Trophoblast cell (in vitro differentiated cells and primary cell): ENCODE data around the gene EPAS1.

Experiments used
- DNase-seq, 2 donors: peaks; one replicate each; pipeline ENCODE4 v3.0.0-alpha.2; 2016
- H2AFZ ChIP-seq: 2 replicates; pipeline ENCODE4 v1.6.1; 2013; ENCODE audit warnings: low read length, moderate library complexity, mild to moderate bottlenecking; ENCODE audit not compliant: insufficient read depth, poor library complexity
- H2AK5ac ChIP-seq: 2 replicates; pipeline ENCODE4 v1.6.1; 2013; ENCODE audit warnings: mild to moderate bottlenecking, low read length
- H2BK120ac ChIP-seq: 2 replicates; pipeline ENCODE4 v1.6.1; 2013; ENCODE audit warnings: low read length, mild to moderate bottlenecking, moderate library complexity; ENCODE audit not compliant: insufficient read depth, poor library complexity
- H2BK12ac ChIP-seq: 2 replicates; pipeline ENCODE4 v1.6.1; 2013; ENCODE audit warnings: mild to moderate bottlenecking, low read length, moderate library complexity
- H2BK5ac ChIP-seq: 2 replicates; pipeline ENCODE4 v1.6.1; 2013; ENCODE audit warnings: low read length, low read depth, moderate library complexity, mild to moderate bottlenecking; ENCODE audit not compliant: poor library complexity
- H3K14ac ChIP-seq: 2 replicates; pipeline ENCODE4 v1.6.1; 2013; ENCODE audit warnings: mild to moderate bottlenecking, low read length
- H3K18ac ChIP-seq: 2 replicates; pipeline ENCODE4 v1.6.1; 2013; ENCODE audit warnings: mild to moderate bottlenecking, low read length
- H3K23ac ChIP-seq: 2 replicates; pipeline ENCODE4 v1.6.1; 2013; ENCODE audit warnings: low read length
- H3K27ac ChIP-seq: 2 replicates; pipeline ENCODE4 v1.5.1; 2013; ENCODE audit warnings: low read depth, mild to moderate bottlenecking, inconsistent platforms, low read length, moderate library complexity
- H3K27me3 ChIP-seq: 2 replicates; pipeline ENCODE4 v1.6.1; 2013; ENCODE audit warnings: inconsistent platforms, mild to moderate bottlenecking, low read length, moderate library complexity; ENCODE audit not compliant: insufficient read depth
- H3K36me3 ChIP-seq, 2 experiments: 1 replicate in 1 of 2; 2 replicates in 1 of 2; pipeline ENCODE4 v1.6.1; 2013; ENCODE audit warnings: low read length in 2 of 2, mild to moderate bottlenecking in 2 of 2, moderate library complexity in 1 of 2; ENCODE audit not compliant: insufficient read depth in 2 of 2, control insufficient read depth in 1 of 2
- H3K4ac ChIP-seq: 2 replicates; pipeline ENCODE4 v1.6.1; 2013; ENCODE audit warnings: low read depth, mild to moderate bottlenecking, low read length, moderate library complexity
- H3K4me1 ChIP-seq, 2 experiments: 1 replicate in 1 of 2; 2 replicates in 1 of 2; pipeline ENCODE4 v1.6.1; 2013; ENCODE audit warnings: low read length in 2 of 2, mild to moderate bottlenecking in 2 of 2, moderate library complexity in 1 of 2; ENCODE audit not compliant: insufficient read depth in 2 of 2, control insufficient read depth in 1 of 2
- H3K4me2 ChIP-seq: 2 replicates; pipeline ENCODE4 v1.6.1; 2013; ENCODE audit warnings: inconsistent platforms, mild to moderate bottlenecking, low read length, moderate library complexity
- H3K4me3 ChIP-seq: 2 replicates; pipeline ENCODE4 v1.5.1; 2013; ENCODE audit warnings: mild to moderate bottlenecking, low read depth, low read length, inconsistent platforms
- H3K79me1 ChIP-seq: one replicate; pipeline ENCODE4 v1.6.1; 2013; ENCODE audit warnings: low read length
- H3K79me2 ChIP-seq: 2 replicates; pipeline ENCODE4 v1.6.1; 2013; ENCODE audit warnings: low read length, mild to moderate bottlenecking; ENCODE audit not compliant: control insufficient read depth, insufficient read depth, poor library complexity
- H3K9ac ChIP-seq: 2 replicates; pipeline ENCODE4 v1.6.1; 2013; ENCODE audit warnings: mild to moderate bottlenecking, low read length
- H3K9me3 ChIP-seq: 2 replicates; pipeline ENCODE4 v1.6.1; 2013; ENCODE audit warnings: low read depth, mild to moderate bottlenecking, control low read depth, inconsistent platforms, low read length; ENCODE audit not compliant: insufficient read depth
- H4K12ac ChIP-seq: 2 replicates; pipeline ENCODE4 v1.6.1; 2013; ENCODE audit warnings: low read depth, mild to moderate bottlenecking, low read length, moderate library complexity
- H4K8ac ChIP-seq: 2 replicates; pipeline ENCODE4 v1.6.1; 2013; ENCODE audit warnings: low read depth, mild to moderate bottlenecking, low read length, moderate library complexity
- H4K91ac ChIP-seq: one replicate; pipeline ENCODE4 v1.6.1; 2013; ENCODE audit warnings: low read depth, mild to moderate bottlenecking, low read length, moderate library complexity
- WGBS: extraction: QIAGEN DNeasy Blood & Tissue Kit; methylation state at CpG from one replicate; pipeline ENCODE4 v1.1.7; 2013; ENCODE audit warnings: missing lambda C conversion rate; ENCODE audit not compliant: insufficient read length, insufficient coverage; ENCODE audit errors: extremely low coverage; 5-methylcytosine and 5-hydroxymethylcytosine counted together

Gene EPAS1

DNA sequence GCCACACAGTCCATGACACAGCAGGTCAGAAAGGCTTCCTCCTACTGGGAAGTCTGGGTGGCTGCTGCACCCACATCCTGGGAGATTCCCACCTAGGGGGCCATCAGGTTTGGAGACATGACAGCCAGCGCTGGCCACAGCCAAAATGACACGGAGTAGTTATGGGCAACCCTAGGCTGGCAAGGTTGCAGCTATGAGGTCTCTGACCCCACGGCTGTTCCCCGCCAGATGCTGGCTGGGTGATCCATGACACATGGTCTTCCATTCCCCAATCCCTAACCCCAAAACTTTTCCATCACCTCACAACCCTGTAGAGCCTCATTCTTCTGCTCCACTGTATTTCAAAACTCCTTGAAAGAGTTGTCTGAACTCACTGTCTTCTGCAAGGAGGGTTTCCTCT is 42.7 kb upstream of the EPAS1 start:
- H4K12ac ChIP-seq, result no peak overlapping the region
- H3K4me2 ChIP-seq, result no peak overlapping the region
- H2BK12ac ChIP-seq, result peak overlapping the region; percentile 38
- no peaks in the 10 kb centered on the region for H3K9me3 ChIP-seq
- no peak overlapping the region for H2BK5ac ChIP-seq
- no peak overlapping the region for H3K14ac ChIP-seq
- no peak overlapping the region for H3K18ac ChIP-seq
- H3K9ac ChIP-seq, result no peak overlapping the region
- H3K27me3 ChIP-seq, result no peaks in the 10 kb centered on the region
- no peak overlapping the region for H2AFZ ChIP-seq
- no peak overlapping the region for H4K8ac ChIP-seq
- no peaks in the 10 kb centered on the region for H3K36me3 ChIP-seq
- H3K4me3 ChIP-seq, result no peak overlapping the region
- DNase-seq, result no peak
- H3K79me2 ChIP-seq, result no peaks in the 10 kb centered on the region
- peaks cover 11% of the 10 kb centered on the region for H3K79me1 ChIP-seq
- no peak overlapping the region for H3K4ac ChIP-seq
- H3K23ac ChIP-seq, result no peak overlapping the region
- peaks cover 20 to 23% of the 10 kb centered on the region in 2 experiments for H3K4me1 ChIP-seq
- WGBS, result no CpG with 5 or more reads among the region's 4 CpGs
- H2AK5ac ChIP-seq, result peak overlapping the region; percentile 64
- H3K27ac ChIP-seq, result no peak overlapping the region
- no peak overlapping the region for H2BK120ac ChIP-seq
- H4K91ac ChIP-seq, result no peak overlapping the region

DNA sequence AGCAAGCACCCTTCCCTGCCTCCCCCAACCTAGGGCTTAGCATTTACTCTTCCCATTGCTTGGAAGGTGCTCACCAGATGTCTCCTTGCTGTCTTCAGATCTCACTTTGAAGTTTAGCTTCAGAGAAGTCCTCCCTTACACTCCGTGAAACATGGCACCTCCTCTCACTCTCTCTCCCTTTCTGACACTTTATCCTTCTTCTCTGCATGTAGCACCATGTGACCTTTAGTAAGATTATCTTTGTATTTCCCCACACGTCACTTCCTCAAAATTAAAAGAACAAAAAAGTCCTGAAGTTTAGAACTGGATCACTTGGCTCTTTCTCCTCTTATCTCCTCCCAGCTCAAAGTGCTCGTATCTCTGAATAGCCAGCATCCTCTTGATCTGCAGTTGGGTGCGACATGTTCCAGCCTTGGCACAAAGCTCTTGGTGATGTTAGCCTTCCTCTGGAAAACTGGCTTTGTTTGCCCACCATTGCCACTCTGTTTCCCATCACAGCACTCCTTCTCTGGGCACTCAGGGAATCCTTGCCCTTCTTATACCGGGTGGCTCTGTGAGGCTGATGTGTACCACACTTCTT is 40.6 kb upstream of the EPAS1 start:
- H4K12ac ChIP-seq, result no peak overlapping the region
- DNase-seq, result no peak
- no peaks in the 10 kb centered on the region for H3K27me3 ChIP-seq
- no peak overlapping the region for H2AFZ ChIP-seq
- H3K4me2 ChIP-seq, result no peak overlapping the region
- H3K4ac ChIP-seq, result no peak overlapping the region
- H3K4me1 ChIP-seq, result peaks cover 16 to 20% of the 10 kb centered on the region in 2 experiments
- no peak overlapping the region for H3K18ac ChIP-seq
- H4K8ac ChIP-seq, result no peak overlapping the region
- H2BK12ac ChIP-seq, result peak overlapping the region; percentile 44
- H2BK120ac ChIP-seq, result peak overlapping the region; percentile 18
- peaks cover 8% of the 10 kb centered on the region for H3K79me1 ChIP-seq
- no peak overlapping the region for H3K14ac ChIP-seq
- no peaks in the 10 kb centered on the region for H3K36me3 ChIP-seq
- no peaks in the 10 kb centered on the region for H3K9me3 ChIP-seq
- H3K79me2 ChIP-seq, result no peaks in the 10 kb centered on the region
- no peak overlapping the region for H2BK5ac ChIP-seq
- no peak overlapping the region for H3K27ac ChIP-seq
- no CpG with 5 or more reads among the region's 5 CpGs for WGBS
- H4K91ac ChIP-seq, result no peak overlapping the region
- no peak overlapping the region for H3K9ac ChIP-seq
- H3K4me3 ChIP-seq, result no peak overlapping the region
- H3K23ac ChIP-seq, result peak overlapping the region; percentile 37
- no peak overlapping the region for H2AK5ac ChIP-seq

DNA sequence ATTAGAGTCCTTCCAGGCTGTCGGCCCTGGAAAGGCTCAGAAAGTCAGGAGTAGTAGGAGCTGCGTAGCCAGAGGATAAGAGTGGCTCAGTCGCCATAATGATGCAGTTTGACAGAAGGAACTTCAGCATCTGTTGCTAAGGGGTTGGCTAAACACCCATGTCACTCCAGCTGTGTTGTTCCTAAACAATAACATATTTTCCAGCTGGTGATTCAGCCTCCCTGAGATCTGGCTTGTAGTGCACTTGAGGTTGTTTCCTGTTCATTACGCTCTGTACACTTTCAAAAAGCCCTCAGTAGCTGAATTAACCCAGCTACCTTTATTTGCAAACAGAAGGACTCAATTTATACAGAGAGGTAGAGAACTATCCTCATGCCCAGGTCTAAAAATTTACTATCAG is 39.7 kb upstream of the EPAS1 start:
- WGBS, result no CpG with 5 or more reads among the region's 4 CpGs
- peak; percentile 33 to 73 for DNase-seq
- no peaks in the 10 kb centered on the region for H3K79me2 ChIP-seq

DNA sequence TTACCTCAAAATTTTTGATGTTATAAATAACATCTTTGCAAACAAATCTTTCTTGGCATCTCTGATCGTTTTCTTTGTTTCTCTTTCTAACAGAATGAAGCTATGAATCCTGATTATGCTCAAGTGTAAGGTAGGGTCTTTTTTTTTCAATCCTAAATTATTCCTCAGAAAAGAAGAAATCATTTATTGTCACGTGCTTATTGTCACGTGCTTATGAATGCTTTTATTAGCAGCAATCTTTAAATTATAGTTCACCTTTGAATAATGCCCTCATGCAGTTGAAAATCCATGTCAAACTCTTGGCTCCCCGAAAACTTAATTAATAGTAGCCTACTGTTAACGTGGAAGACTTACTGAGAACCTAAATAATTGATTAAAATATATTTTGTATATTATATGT is 39.2 kb upstream of the EPAS1 start:
- DNase-seq, result no peak
- H2BK12ac ChIP-seq, result no peak overlapping the region
- no peak overlapping the region for H3K23ac ChIP-seq
- H3K4ac ChIP-seq, result no peak overlapping the region
- H4K12ac ChIP-seq, result no peak overlapping the region
- no peaks in the 10 kb centered on the region for H3K36me3 ChIP-seq
- H4K91ac ChIP-seq, result no peak overlapping the region
- H2AFZ ChIP-seq, result no peak overlapping the region
- H3K9me3 ChIP-seq, result no peaks in the 10 kb centered on the region
- H3K14ac ChIP-seq, result no peak overlapping the region
- no peak overlapping the region for H2BK5ac ChIP-seq
- no peak overlapping the region for H3K4me2 ChIP-seq
- peaks cover 9 to 11% of the 10 kb centered on the region in 2 experiments for H3K4me1 ChIP-seq
- H3K18ac ChIP-seq, result no peak overlapping the region
- H2BK120ac ChIP-seq, result no peak overlapping the region
- no peak overlapping the region for H4K8ac ChIP-seq
- peaks cover 3% of the 10 kb centered on the region for H3K79me1 ChIP-seq
- no peak overlapping the region for H3K27ac ChIP-seq
- WGBS, result no CpG with 5 or more reads among the region's 5 CpGs
- no peaks in the 10 kb centered on the region for H3K27me3 ChIP-seq
- H3K9ac ChIP-seq, result no peak overlapping the region
- H3K79me2 ChIP-seq, result no peaks in the 10 kb centered on the region
- no peak overlapping the region for H2AK5ac ChIP-seq
- H3K4me3 ChIP-seq, result no peak overlapping the region

More for the DNA sequence above, 39.7 kb upstream of the EPAS1 start:
- peaks cover 13 to 14% of the 10 kb centered on the region in 2 experiments for H3K4me1 ChIP-seq
- H2BK12ac ChIP-seq, result no peak overlapping the region
- H3K79me1 ChIP-seq, result peaks cover 4% of the 10 kb centered on the region
- H3K23ac ChIP-seq, result no peak overlapping the region
- no peak overlapping the region for H3K14ac ChIP-seq
- no peak overlapping the region for H2BK5ac ChIP-seq
- no peak overlapping the region for H3K27ac ChIP-seq
- H3K27me3 ChIP-seq, result no peaks in the 10 kb centered on the region
- H3K4me2 ChIP-seq, result no peak overlapping the region
- H3K18ac ChIP-seq, result no peak overlapping the region
- H2AK5ac ChIP-seq, result no peak overlapping the region
- H3K4ac ChIP-seq, result no peak overlapping the region
- H3K9me3 ChIP-seq, result no peaks in the 10 kb centered on the region
- no peak overlapping the region for H2AFZ ChIP-seq
- no peak overlapping the region for H4K8ac ChIP-seq
- H2BK120ac ChIP-seq, result no peak overlapping the region
- no peak overlapping the region for H3K9ac ChIP-seq
- no peak overlapping the region for H4K12ac ChIP-seq
- H4K91ac ChIP-seq, result no peak overlapping the region
- H3K36me3 ChIP-seq, result no peaks in the 10 kb centered on the region
- no peak overlapping the region for H3K4me3 ChIP-seq
